Liver (tissue), 9 donors: ENCODE data around the gene WDR3. TPM values are rescaled to one million over a fixed set of nuclear protein-coding genes. Genes with fewer than 3 reads are reported as not detected.

Source experiments
- DNase-seq: peaks from one replicate; pipeline ENCODE4 v3.0.0-alpha.2; 2017; ENCODE audit warnings: low spot score
- H3K27ac ChIP-seq, 2 donors: one replicate each; pipeline ENCODE4 v1.7.0; 2013; ENCODE audit warnings: inconsistent platforms in 2 of 2, low read length in 2 of 2, control low read depth in 1 of 2, low read depth in 1 of 2, mild to moderate bottlenecking in 1 of 2
- H3K27me3 ChIP-seq, 4 donors: one replicate each; pipeline versions ENCODE4 v1.6.1 to v1.7.0; 2013; ENCODE audit warnings: low read length in 3 of 4, inconsistent platforms in 1 of 4, mild to moderate bottlenecking in 1 of 4, moderate library complexity in 1 of 4; ENCODE audit not compliant: control insufficient read depth in 4 of 4, insufficient read depth in 4 of 4
- H3K36me3 ChIP-seq, 4 donors: one replicate each; pipeline versions ENCODE4 v1.6.1 to v1.7.0; 2013; ENCODE audit warnings: low read length in 3 of 4, mild to moderate bottlenecking in 3 of 4, low read depth in 1 of 4, moderate library complexity in 1 of 4; ENCODE audit not compliant: control insufficient read depth in 4 of 4, insufficient read depth in 3 of 4
- H3K4me1 ChIP-seq, 4 donors: one replicate each; pipeline versions ENCODE4 v1.6.1 to v1.7.0; 2013; ENCODE audit warnings: low read length in 3 of 4, mild to moderate bottlenecking in 3 of 4, moderate library complexity in 1 of 4; ENCODE audit not compliant: control insufficient read depth in 4 of 4, insufficient read depth in 4 of 4
- H3K4me3 ChIP-seq, 3 donors: one replicate each; pipeline versions ENCODE4 v1.6.1 to v1.7.0; 2013; ENCODE audit warnings: low read length in 3 of 3, control low read depth in 1 of 3, low read depth in 1 of 3, mild to moderate bottlenecking in 1 of 3
- H3K9ac ChIP-seq, 2 donors: one replicate each; pipeline ENCODE4 v1.7.0; 2013; ENCODE audit warnings: low read length in 2 of 2, mild to moderate bottlenecking in 2 of 2, moderate library complexity in 2 of 2, control low read depth in 1 of 2, low read depth in 1 of 2
- H3K9me3 ChIP-seq, 4 donors: one replicate each; pipeline versions ENCODE4 v1.6.1 to v1.7.0; 2013; ENCODE audit warnings: low read length in 3 of 4; ENCODE audit not compliant: control insufficient read depth in 4 of 4
- CTCF ChIP-seq: fragments of 150-350 bp; IDR thresholded peaks from 2 replicates; pipeline ENCODE4 v1.5.1; 2017; ENCODE audit warnings: improper control_type of control experiment, low read depth, low read length; ENCODE audit not compliant: missing input control
- EGR1 ChIP-seq, 2 donors: IDR thresholded peaks; 2 replicates each; pipeline ENCODE4 v1.6.1; 2016 to 2018; ENCODE audit warnings: antibody characterized with exemption in 2 of 2, low read depth in 2 of 2
- FOXA1 ChIP-seq: IDR thresholded peaks from 2 replicates; pipeline ENCODE4 v1.6.1; 2016; ENCODE audit warnings: antibody characterized with exemption
- FOXA2 ChIP-seq: IDR thresholded peaks from 2 replicates; pipeline ENCODE4 v1.6.1; 2016; ENCODE audit warnings: antibody characterized with exemption
- GABPA ChIP-seq, 2 donors: IDR thresholded peaks in 1 of 2; conservative IDR thresholded peaks in 1 of 2; 2 replicates each; pipeline ENCODE4 v1.6.1; 2016; ENCODE audit warnings: antibody characterized with exemption in 2 of 2, mild to moderate bottlenecking in 1 of 2, moderate library complexity in 1 of 2
- HNF4A ChIP-seq, 2 donors: conservative IDR thresholded peaks; 2 replicates each; pipeline ENCODE4 v1.6.1; 2016; ENCODE audit warnings: antibody characterized with exemption in 2 of 2, mild to moderate bottlenecking in 2 of 2
- HNF4G ChIP-seq: IDR thresholded peaks from 2 replicates; pipeline ENCODE4 v1.6.1; 2016; ENCODE audit warnings: antibody characterized with exemption
- JUND ChIP-seq, 2 donors: IDR thresholded peaks; 2 replicates each; pipeline ENCODE4 v1.6.1; 2016; ENCODE audit warnings: antibody characterized with exemption in 2 of 2
- NR2F2 ChIP-seq: IDR thresholded peaks from 2 replicates; pipeline ENCODE4 v1.6.1; 2016; ENCODE audit warnings: antibody characterized with exemption
- RAD21 ChIP-seq, 2 donors: IDR thresholded peaks; 2 replicates each; pipeline ENCODE4 v1.6.1; 2016; ENCODE audit warnings: antibody characterized with exemption in 2 of 2, mild to moderate bottlenecking in 2 of 2
- REST ChIP-seq: IDR thresholded peaks from 2 replicates; pipeline ENCODE4 v1.6.1; 2016; ENCODE audit warnings: antibody characterized with exemption, mild to moderate bottlenecking
- RXRA ChIP-seq, 2 donors: IDR thresholded peaks; 2 replicates each; pipeline ENCODE4 v1.6.1; 2017 to 2018; ENCODE audit warnings: antibody characterized with exemption in 2 of 2, mild to moderate bottlenecking in 1 of 2
- SP1 ChIP-seq: IDR thresholded peaks from 2 replicates; pipeline ENCODE4 v1.6.1; 2018; ENCODE audit warnings: antibody characterized with exemption, mild to moderate bottlenecking
- YY1 ChIP-seq: IDR thresholded peaks from 2 replicates; pipeline ENCODE4 v1.6.1; 2016; ENCODE audit warnings: antibody characterized with exemption, mild to moderate bottlenecking
- WGBS: extraction: QIAGEN DNeasy Blood & Tissue Kit; methylation state at CpG from one replicate; pipeline ENCODE4 v1.1.7; 2013; 5-methylcytosine and 5-hydroxymethylcytosine counted together
- polyA plus RNA-seq, 2 donors: library from polyadenylated mRNA; stranded (reverse) in 1 of 2; unstranded in 1 of 2; fragments of 200-250 nt in 1 of 2; fragments of >200 nt in 1 of 2; fragmentation: Nextera tagmentation in 1 of 2; extraction: Ambion mirVana in 1 of 2; gene quantifications; one replicate each; pipeline versions ENCODE4 v1.2.1 to v1.2.3, GENCODE V29; 2013 to 2015
- total RNA-seq, 2 donors: library from RNA; depleted of rRNA; stranded (reverse); fragments of >200 nt; gene quantifications; one replicate each; pipeline ENCODE4 v1.2.3, GENCODE V29; 2014
- TF ChIP-seq, protein P1 (sequence below): IDR thresholded peaks from 2 replicates; pipeline ENCODE4 v1.6.1; 2016; ENCODE audit warnings: antibody characterized with exemption
- TF ChIP-seq, protein P2 (sequence below): IDR thresholded peaks from 2 replicates; pipeline ENCODE4 v1.6.1; 2016; ENCODE audit warnings: antibody characterized with exemption
- TF ChIP-seq, protein P3 (sequence below): IDR thresholded peaks from 2 replicates; pipeline ENCODE4 v1.6.1; 2016; ENCODE audit warnings: antibody characterized with exemption
- donor health status: healthy.
- donor health status: healthy.
- donor health status: healthy.
- donor health status: healthy.
- donor health status: healthy.

Gene WDR3
- total and polyA plus RNA-seq, 4 donors = 4.4 to 24.5 (median 11.5) TPM

- 97% methylated on average over 1 of the region's 1 CpG for WGBS
- Histone ChIP-seq H3K9ac (no peak overlapping the region), H3K36me3 (peaks cover 4 to 34% (median 20%) of the 10 kb centered on the region in 4 donors), H3K4me3 (no peak overlapping the region), H3K4me1 (no peaks in the 10 kb centered on the region), H3K9me3 (no peaks in the 10 kb centered on the region), H3K27ac (no peak overlapping the region), H3K27me3 (no peaks in the 10 kb centered on the region)
- no peak for DNase-seq
- TF ChIP-seq, protein P1, sequence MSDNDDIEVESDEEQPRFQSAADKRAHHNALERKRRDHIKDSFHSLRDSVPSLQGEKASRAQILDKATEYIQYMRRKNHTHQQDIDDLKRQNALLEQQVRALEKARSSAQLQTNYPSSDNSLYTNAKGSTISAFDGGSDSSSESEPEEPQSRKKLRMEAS = no peak
- TF ChIP-seq RXRA (IDR thresholded peaks at IDR 0.05) (no peak), GABPA (IDR thresholded peaks at IDR 0.05 in 1 of 2, conservative IDR thresholded peaks at IDR 0.05 in 1 of 2) (no peak), HNF4A (conservative IDR thresholded peaks at IDR 0.05) (no peak), CTCF (no peak), HNF4G (no peak), RAD21 (IDR thresholded peaks at IDR 0.05) (no peak), YY1 (no peak)
- TF ChIP-seq, protein P2, sequence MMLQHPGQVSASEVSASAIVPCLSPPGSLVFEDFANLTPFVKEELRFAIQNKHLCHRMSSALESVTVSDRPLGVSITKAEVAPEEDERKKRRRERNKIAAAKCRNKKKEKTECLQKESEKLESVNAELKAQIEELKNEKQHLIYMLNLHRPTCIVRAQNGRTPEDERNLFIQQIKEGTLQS = no peak
Measured at GRCh38 chr1:117883616-117884015, 45.9 kb upstream of the WDR3 start.

DNA sequence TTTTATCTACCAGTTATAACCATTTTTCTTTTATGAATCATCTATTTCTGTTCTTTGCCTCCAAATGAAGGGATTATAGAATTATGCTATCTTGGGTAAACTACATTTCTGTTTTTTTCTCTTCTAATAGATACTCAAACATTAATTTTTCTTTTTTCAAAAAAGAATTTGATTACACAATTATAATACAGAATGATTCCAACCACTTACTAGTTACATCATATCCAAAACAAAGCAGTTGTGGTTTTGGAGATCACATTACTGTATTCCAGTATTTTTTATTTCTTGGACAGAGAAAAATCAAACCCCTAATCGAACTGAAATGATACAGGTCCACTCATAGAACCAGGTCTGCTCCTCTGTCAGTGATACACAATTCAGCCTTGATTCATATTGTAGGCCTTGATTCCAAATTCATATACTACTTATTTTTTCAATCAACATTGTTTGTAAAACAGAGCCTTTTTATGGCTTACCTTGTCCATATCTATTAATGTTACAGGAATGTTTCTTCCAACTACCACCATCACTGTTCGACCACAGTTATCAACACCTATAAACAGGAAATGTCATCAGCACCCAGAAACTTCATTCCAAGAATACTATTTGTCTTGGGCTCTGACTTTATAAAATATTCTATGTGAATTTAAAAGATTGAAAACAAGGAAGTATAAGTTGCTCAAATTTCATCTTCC, 43.3 kb upstream of the WDR3 start:
- no peak overlapping the region for H3K9ac ChIP-seq
- H3K4me3 ChIP-seq = no peak overlapping the region
- peaks cover 2 to 19% (median 6%) of the 10 kb centered on the region in 4 donors for H3K36me3 ChIP-seq
- H3K27me3 ChIP-seq = no peaks in the 10 kb centered on the region
- WGBS = 92% methylated on average over 2 of the region's 2 CpGs
- no peak overlapping the region for H3K27ac ChIP-seq
- TF ChIP-seq FOXA1 = no peak
- TF ChIP-seq, protein P3, sequence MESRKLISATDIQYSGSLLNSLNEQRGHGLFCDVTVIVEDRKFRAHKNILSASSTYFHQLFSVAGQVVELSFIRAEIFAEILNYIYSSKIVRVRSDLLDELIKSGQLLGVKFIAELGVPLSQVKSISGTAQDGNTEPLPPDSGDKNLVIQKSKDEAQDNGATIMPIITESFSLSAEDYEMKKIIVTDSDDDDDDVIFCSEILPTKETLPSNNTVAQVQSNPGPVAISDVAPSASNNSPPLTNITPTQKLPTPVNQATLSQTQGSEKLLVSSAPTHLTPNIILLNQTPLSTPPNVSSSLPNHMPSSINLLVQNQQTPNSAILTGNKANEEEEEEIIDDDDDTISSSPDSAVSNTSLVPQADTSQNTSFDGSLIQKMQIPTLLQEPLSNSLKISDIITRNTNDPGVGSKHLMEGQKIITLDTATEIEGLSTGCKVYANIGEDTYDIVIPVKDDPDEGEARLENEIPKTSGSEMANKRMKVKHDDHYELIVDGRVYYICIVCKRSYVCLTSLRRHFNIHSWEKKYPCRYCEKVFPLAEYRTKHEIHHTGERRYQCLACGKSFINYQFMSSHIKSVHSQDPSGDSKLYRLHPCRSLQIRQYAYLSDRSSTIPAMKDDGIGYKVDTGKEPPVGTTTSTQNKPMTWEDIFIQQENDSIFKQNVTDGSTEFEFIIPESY = no peak
- no peak for TF ChIP-seq EGR1 (IDR thresholded peaks at IDR 0.05; ENCODE audit: low read depth in 2 of 2)
- no peak for TF ChIP-seq REST
- TF ChIP-seq CTCF = no peak
- TF ChIP-seq HNF4A (conservative IDR thresholded peaks at IDR 0.05) = no peak
- no peak for TF ChIP-seq RAD21 (IDR thresholded peaks at IDR 0.05)
- no peak for TF ChIP-seq SP1
- TF ChIP-seq, protein P2 = no peak
- no peak for TF ChIP-seq HNF4G
- TF ChIP-seq GABPA (IDR thresholded peaks at IDR 0.05 in 1 of 2, conservative IDR thresholded peaks at IDR 0.05 in 1 of 2) = no peak
- TF ChIP-seq FOXA2 = no peak
- no peak for TF ChIP-seq JUND (IDR thresholded peaks at IDR 0.05)
- TF ChIP-seq NR2F2 = no peak
- H3K9me3 ChIP-seq = no peaks in the 10 kb centered on the region
- no peak for DNase-seq
- no peaks in the 10 kb centered on the region for H3K4me1 ChIP-seq
